GM21576 (cell line): ENCODE measurements around the gene CUBN.
A peak's percentile ranks its signal among the peaks of the same experiment; 100 is the strongest.
"Not testable (repeated sequence)": the region's sequence is repeated elsewhere in the genome, so short reads cannot be mapped to it uniquely, and the experiment has no call there.

Experiments
- ATAC-seq: cut with Tn5 transposase; IDR thresholded peaks from one replicate; pipeline ENCODE4 v1.9.1; 2021; ENCODE audit warnings: mild to moderate bottlenecking, moderate library complexity; ENCODE audit not compliant: unreplicated experiment

The CUBN gene

GRCh38 chr10:16843252-16843870 lies 286.2 kb downstream of the CUBN start:
- no peak for ATAC-seq

- ATAC-seq: no peak
These were observed 294.4 kb downstream of the CUBN start for GRCh38 chr10:16835228-16835627.

- ATAC-seq: no peak
These were observed 297.1 kb downstream of the CUBN start for GRCh38 chr10:16832351-16833080.

- no peak for ATAC-seq
These were observed 300.9 kb downstream of the CUBN start for GRCh38 chr10:16828701-16829175.

GRCh38 chr10:16828114-16828568 lies 301.5 kb downstream of the CUBN start:
- peak; percentile 82 for ATAC-seq

- ATAC-seq: not testable (repeated sequence)
These were observed 302.1 kb downstream of the CUBN start for GRCh38 chr10:16827474-16827873.

GRCh38 chr10:16822726-16823360 lies 306.8 kb downstream of the CUBN start:
- no peak for ATAC-seq

- ATAC-seq: no peak
These were observed 307.6 kb downstream of the CUBN start for GRCh38 chr10:16822027-16822426.

GRCh38 chr10:16820421-16820820 lies 309.2 kb downstream of the CUBN start:
- ATAC-seq: no peak

GRCh38 chr10:16820018-16820417 lies 309.6 kb downstream of the CUBN start:
- no peak for ATAC-seq

GRCh38 chr10:16819436-16819835 lies 310.2 kb downstream of the CUBN start:
- no peak for ATAC-seq

- ATAC-seq: no peak
These were observed 310.6 kb downstream of the CUBN start for GRCh38 chr10:16819026-16819425.

GRCh38 chr10:16817125-16818019 lies 312.2 kb downstream of the CUBN start, which contains the start of gene RSU1:
RSU1 (minus strand) TSS chr10:16817424; CDS start chr10:16817081, 343 bp downstream.
- peak; percentile 98 for ATAC-seq

GRCh38 chr10:16816830-16817124 lies 312.8 kb downstream of the CUBN start:
- no peak for ATAC-seq

GRCh38 chr10:16816171-16816570 lies 313.4 kb downstream of the CUBN start:
- ATAC-seq: no peak

GRCh38 chr10:16814012-16814411 lies 315.6 kb downstream of the CUBN start:
- no peak for ATAC-seq

GRCh38 chr10:16812676-16813075 lies 316.9 kb downstream of the CUBN start:
- no peak for ATAC-seq

- no peak for ATAC-seq
These were observed 317.8 kb downstream of the CUBN start for GRCh38 chr10:16811765-16812164.

- no peak for ATAC-seq
These were observed 318.3 kb downstream of the CUBN start for GRCh38 chr10:16811292-16811691.

GRCh38 chr10:16809074-16809718 lies 320.4 kb downstream of the CUBN start:
- peak; percentile 86 for ATAC-seq
